ENCODE results near the gene MYPN. TPM values are rescaled to one million over a fixed set of nuclear protein-coding genes. Genes with fewer than 3 reads are reported as not detected.

The MYPN gene
- total RNA-seq, 1 donor from 2014 or later = not detected

- peak in 1 of 2 donors; percentile 52 for DNase-seq (ENCODE audit: low read depth in 2 of 2)
These were observed 20.5 kb upstream of the MYPN start for GRCh38 chr10:68088740-68089139.

- DNase-seq (ENCODE audit: low read depth in 2 of 2) = no peak
These were observed 18.7 kb upstream of the MYPN start for GRCh38 chr10:68090586-68090985.

GRCh38 chr10:68092512-68092911 is 16.8 kb upstream of the MYPN start:
- DNase-seq (ENCODE audit: low read depth in 2 of 2) = no peak

- peak in 1 of 2 donors; percentile 33 for DNase-seq (ENCODE audit: low read depth in 2 of 2)
These were observed 14.1 kb upstream of the MYPN start for GRCh38 chr10:68095153-68095552.

- peak; percentile 38 to 91 for DNase-seq (ENCODE audit: low read depth in 2 of 2)
These were observed 12.3 kb upstream of the MYPN start for GRCh38 chr10:68096913-68097516.

GRCh38 chr10:68099736-68100135 is 9.6 kb upstream of the MYPN start:
- DNase-seq (ENCODE audit: low read depth in 2 of 2) = no peak

- DNase-seq (ENCODE audit: low read depth in 2 of 2) = no peak
These were observed 8.2 kb upstream of the MYPN start for GRCh38 chr10:68101066-68101465.

GRCh38 chr10:68103261-68103878 is 5.9 kb upstream of the MYPN start:
- DNase-seq (ENCODE audit: low read depth in 2 of 2) = no peak

- DNase-seq (ENCODE audit: low read depth in 2 of 2) = no peak
These were observed 5.4 kb upstream of the MYPN start for GRCh38 chr10:68103901-68104300.

GRCh38 chr10:68105820-68106219 is 3.5 kb upstream of the MYPN start:
- peak in 1 of 2 donors; percentile 35 for DNase-seq (ENCODE audit: low read depth in 2 of 2)

GRCh38 chr10:68106656-68107055 is 2.6 kb upstream of the MYPN start:
- DNase-seq (ENCODE audit: low read depth in 2 of 2) = peak in 1 of 2 donors; percentile 6

GRCh38 chr10:68107651-68108050 is 1.6 kb upstream of the MYPN start:
- no peak for DNase-seq (ENCODE audit: low read depth in 2 of 2)

- no peak for DNase-seq (ENCODE audit: low read depth in 2 of 2)
These were observed 1.2 kb upstream of the MYPN start for GRCh38 chr10:68108051-68108450.

- DNase-seq (ENCODE audit: low read depth in 2 of 2) = no peak
These were observed 635 bp upstream of the MYPN start for GRCh38 chr10:68108653-68109052.

- DNase-seq (ENCODE audit: low read depth in 2 of 2) = no peak
These were observed 739 bp downstream of the MYPN start for GRCh38 chr10:68110027-68110426.

GRCh38 chr10:68111584-68111983 is 2.3 kb downstream of the MYPN start:
- DNase-seq (ENCODE audit: low read depth in 2 of 2) = no peak

- DNase-seq (ENCODE audit: low read depth in 2 of 2) = no peak
These were observed 3.5 kb downstream of the MYPN start for GRCh38 chr10:68112837-68113236.

GRCh38 chr10:68118657-68119056 is 9.4 kb downstream of the MYPN start:
- no peak for DNase-seq (ENCODE audit: low read depth in 2 of 2)

- DNase-seq (ENCODE audit: low read depth in 2 of 2) = no peak
These were observed 11.9 kb downstream of the MYPN start for GRCh38 chr10:68121020-68121743.

GRCh38 chr10:68121852-68122251 is 12.6 kb downstream of the MYPN start:
- DNase-seq (ENCODE audit: low read depth in 2 of 2) = no peak

GRCh38 chr10:68124718-68125117 is 15.4 kb downstream of the MYPN start:
- DNase-seq (ENCODE audit: low read depth in 2 of 2) = no peak

GRCh38 chr10:68125772-68126171 is 16.5 kb downstream of the MYPN start:
- DNase-seq (ENCODE audit: low read depth in 2 of 2) = no peak

GRCh38 chr10:68128015-68128414 is 18.7 kb downstream of the MYPN start:
- no peak for DNase-seq (ENCODE audit: low read depth in 2 of 2)

Data from lung microvascular endothelial cell (primary cell).